ENCODE results near the gene OAS1. TPM values are rescaled to one million over a fixed set of nuclear protein-coding genes. Genes with fewer than 3 reads are reported as not detected.
"Not testable (repeated sequence)": the region's sequence is repeated elsewhere in the genome, so short reads cannot be mapped to it uniquely, and the experiment has no call there.

OAS1 gene
- total RNA-seq, 1 experiment from 2014 or later: 1.5 TPM

DNA sequence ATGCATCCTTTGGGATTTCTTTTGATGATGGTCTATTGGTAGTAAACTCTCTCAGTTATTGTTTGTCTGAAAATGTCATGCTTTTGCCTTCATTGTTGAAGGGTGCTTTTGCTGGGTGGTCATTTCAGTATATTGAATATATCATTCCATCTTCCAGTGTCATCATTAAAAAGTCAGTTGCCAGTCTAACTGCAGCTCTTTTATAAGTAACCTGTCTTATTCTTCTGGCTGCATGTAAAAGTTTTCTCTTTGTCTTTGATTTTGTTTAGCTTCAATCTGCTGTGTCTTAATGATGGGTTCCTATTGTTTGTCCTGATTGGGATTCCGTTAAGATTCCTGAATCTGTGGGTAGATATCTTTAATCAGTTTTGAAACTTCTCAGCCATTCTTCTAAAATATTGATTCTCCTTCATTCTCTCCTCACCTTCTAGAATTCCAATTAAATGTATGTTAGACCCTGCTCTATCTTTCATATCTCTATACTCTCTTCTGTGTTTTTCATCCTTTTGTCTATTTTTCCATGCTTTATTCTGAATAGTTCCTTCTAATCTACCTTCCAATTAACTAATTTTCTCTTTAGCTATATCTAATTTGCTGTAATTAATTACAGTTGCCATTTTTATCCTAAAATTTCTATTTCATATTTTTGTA lies 6.4 kb downstream of the OAS1 start:
- Mint-ChIP-seq H3K27me3 (ENCODE audit: insufficient read depth, unreplicated experiment) (no peaks in the 10 kb centered on the region), H3K4me1 (ENCODE audit: insufficient read depth, unreplicated experiment) (peaks cover 13% of the 10 kb centered on the region), H3K4me3 (ENCODE audit: unreplicated experiment) (no peak overlapping the region), H3K9me3 (ENCODE audit: unreplicated experiment) (peaks cover 20% of the 10 kb centered on the region), H3K36me3 (ENCODE audit: insufficient read depth, unreplicated experiment) (peaks cover 5% of the 10 kb centered on the region), H3K27ac (ENCODE audit: low read depth, unreplicated experiment) (no peak overlapping the region)
- TF ChIP-seq, protein P1, sequence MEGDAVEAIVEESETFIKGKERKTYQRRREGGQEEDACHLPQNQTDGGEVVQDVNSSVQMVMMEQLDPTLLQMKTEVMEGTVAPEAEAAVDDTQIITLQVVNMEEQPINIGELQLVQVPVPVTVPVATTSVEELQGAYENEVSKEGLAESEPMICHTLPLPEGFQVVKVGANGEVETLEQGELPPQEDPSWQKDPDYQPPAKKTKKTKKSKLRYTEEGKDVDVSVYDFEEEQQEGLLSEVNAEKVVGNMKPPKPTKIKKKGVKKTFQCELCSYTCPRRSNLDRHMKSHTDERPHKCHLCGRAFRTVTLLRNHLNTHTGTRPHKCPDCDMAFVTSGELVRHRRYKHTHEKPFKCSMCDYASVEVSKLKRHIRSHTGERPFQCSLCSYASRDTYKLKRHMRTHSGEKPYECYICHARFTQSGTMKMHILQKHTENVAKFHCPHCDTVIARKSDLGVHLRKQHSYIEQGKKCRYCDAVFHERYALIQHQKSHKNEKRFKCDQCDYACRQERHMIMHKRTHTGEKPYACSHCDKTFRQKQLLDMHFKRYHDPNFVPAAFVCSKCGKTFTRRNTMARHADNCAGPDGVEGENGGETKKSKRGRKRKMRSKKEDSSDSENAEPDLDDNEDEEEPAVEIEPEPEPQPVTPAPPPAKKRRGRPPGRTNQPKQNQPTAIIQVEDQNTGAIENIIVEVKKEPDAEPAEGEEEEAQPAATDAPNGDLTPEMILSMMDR (IDR thresholded peaks at IDR 0.05; ENCODE audit: unreplicated experiment): no peak
- BruUV-seq (replicated peaks): no TSS peak
- ChIA-PET CTCF (no interaction called here), POLR2A (interaction anchor here (0.6 kb wide), 2 partner anchors 36 to 805 kb away, joined by 3 read pairs; no protein-coding TSS in a partner anchor)
- DNase-seq (ENCODE audit: unreplicated experiment): no peak
- intact Hi-C loops (cut with micrococcal nuclease): no loop called here

GRCh38 chr12:112913888-112914287 lies 7.1 kb downstream of the OAS1 start:
- H3K27me3 Mint-ChIP-seq (ENCODE audit: insufficient read depth, unreplicated experiment); H3K36me3 Mint-ChIP-seq (ENCODE audit: insufficient read depth, unreplicated experiment); H3K4me3 Mint-ChIP-seq (ENCODE audit: unreplicated experiment); CTCF ChIA-PET; H3K27ac Mint-ChIP-seq (ENCODE audit: low read depth, unreplicated experiment); intact Hi-C loops (cut with micrococcal nuclease); DNase-seq (ENCODE audit: unreplicated experiment); BruUV-seq (replicated peaks): not testable (repeated sequence)
- H3K4me1 Mint-ChIP-seq (ENCODE audit: insufficient read depth, unreplicated experiment): peaks cover 13% of the 10 kb centered on the region
- peaks cover 20% of the 10 kb centered on the region for H3K9me3 Mint-ChIP-seq (ENCODE audit: unreplicated experiment)
- POLR2A ChIA-PET: interaction anchor here (0.6 kb wide), 2 partner anchors 37 to 806 kb away, joined by 3 read pairs; no protein-coding TSS in a partner anchor

DNA sequence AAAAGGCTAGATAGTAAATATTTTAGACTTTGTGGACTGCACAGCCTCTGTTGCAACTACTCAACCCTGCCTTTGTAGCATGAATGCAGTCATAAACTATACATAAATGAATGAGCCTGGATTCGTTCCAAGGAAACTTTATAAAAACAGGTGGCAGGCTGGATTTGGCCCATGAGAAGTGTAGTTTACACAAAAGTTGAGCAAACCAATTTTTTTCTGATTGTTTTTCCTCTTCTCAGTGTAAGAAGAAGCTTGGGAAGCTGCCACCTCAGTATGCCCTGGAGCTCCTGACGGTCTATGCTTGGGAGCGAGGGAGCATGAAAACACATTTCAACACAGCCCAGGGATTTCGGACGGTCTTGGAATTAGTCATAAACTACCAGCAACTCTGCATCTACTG lies 9.5 kb downstream of the OAS1 start:
- H3K27me3 Mint-ChIP-seq (ENCODE audit: insufficient read depth, unreplicated experiment): no peaks in the 10 kb centered on the region
- ChIA-PET POLR2A (interaction anchor here (0.9 to 2.9 kb wide), 8 partner anchors 9 to 270 kb away, joined by 4 to 53 read pairs (median 6); partner anchors contain the start of genes OAS1, OAS3 and RITA1), CTCF (interaction anchor here (0.7 to 1.2 kb wide), 5 partner anchors 16 to 124 kb away, joined by 3 to 5 read pairs (median 4); no protein-coding TSS in a partner anchor)
- H3K27ac Mint-ChIP-seq (ENCODE audit: low read depth, unreplicated experiment): peak overlapping the region; percentile 60
- intact Hi-C loops (cut with micrococcal nuclease): loop anchor here (1.0 kb wide), 1 partner anchor 21 kb away; no protein-coding TSS in a partner anchor
- H3K4me1 Mint-ChIP-seq (ENCODE audit: insufficient read depth, unreplicated experiment): peaks cover 13% of the 10 kb centered on the region
- TF ChIP-seq, protein P1 (IDR thresholded peaks at IDR 0.05; ENCODE audit: unreplicated experiment): no peak
- peak; percentile 99 for DNase-seq (ENCODE audit: unreplicated experiment)
- H3K36me3 Mint-ChIP-seq (ENCODE audit: insufficient read depth, unreplicated experiment): peaks cover 5% of the 10 kb centered on the region
- BruUV-seq (replicated peaks): no TSS peak
- no peak overlapping the region for H3K4me3 Mint-ChIP-seq (ENCODE audit: unreplicated experiment)
- H3K9me3 Mint-ChIP-seq (ENCODE audit: unreplicated experiment): peaks cover 14% of the 10 kb centered on the region

- TF ChIP-seq, protein P1 (IDR thresholded peaks at IDR 0.05; ENCODE audit: unreplicated experiment): no peak
Measured at GRCh38 chr12:112919121-112919520, 12.4 kb downstream of the OAS1 start.

More at GRCh38 chr12:112919121-112919520, 12.4 kb downstream of the OAS1 start:
- no peak overlapping the region for H3K27ac Mint-ChIP-seq (ENCODE audit: low read depth, unreplicated experiment)
- no peaks in the 10 kb centered on the region for H3K9me3 Mint-ChIP-seq (ENCODE audit: unreplicated experiment)
- intact Hi-C loops (cut with micrococcal nuclease): no loop called here
- H3K36me3 Mint-ChIP-seq (ENCODE audit: insufficient read depth, unreplicated experiment): no peaks in the 10 kb centered on the region
- peaks cover 13% of the 10 kb centered on the region for H3K4me1 Mint-ChIP-seq (ENCODE audit: insufficient read depth, unreplicated experiment)
- no peak overlapping the region for H3K4me3 Mint-ChIP-seq (ENCODE audit: unreplicated experiment)
- CTCF ChIA-PET: no interaction called here
- no peak for DNase-seq (ENCODE audit: unreplicated experiment)
- no TSS peak for BruUV-seq (replicated peaks)
- POLR2A ChIA-PET: interaction anchor here (0.6 kb wide), 1 partner anchor 11 kb away, joined by 3 read pairs; no protein-coding TSS in a partner anchor
- H3K27me3 Mint-ChIP-seq (ENCODE audit: insufficient read depth, unreplicated experiment): no peaks in the 10 kb centered on the region

All from MCF 10A (cell line).